Trophoblast cell (in vitro differentiated cells and primary cell): Measurements from ENCODE around the gene ARL6IP6.
A peak's percentile ranks its signal among the peaks of the same experiment; 100 is the strongest.
"Not testable (repeated sequence)": the region's sequence is repeated elsewhere in the genome, so short reads cannot be mapped to it uniquely, and the experiment has no call there.

Source experiments
- DNase-seq, 2 donors: peaks; one replicate each; pipeline ENCODE4 v3.0.0-alpha.2; 2016
- H2AFZ ChIP-seq: 2 replicates; pipeline ENCODE4 v1.6.1; 2013; ENCODE audit warnings: low read length, moderate library complexity, mild to moderate bottlenecking; ENCODE audit not compliant: insufficient read depth, poor library complexity
- H2AK5ac ChIP-seq: 2 replicates; pipeline ENCODE4 v1.6.1; 2013; ENCODE audit warnings: mild to moderate bottlenecking, low read length
- H2BK120ac ChIP-seq: 2 replicates; pipeline ENCODE4 v1.6.1; 2013; ENCODE audit warnings: low read length, mild to moderate bottlenecking, moderate library complexity; ENCODE audit not compliant: insufficient read depth, poor library complexity
- H2BK12ac ChIP-seq: 2 replicates; pipeline ENCODE4 v1.6.1; 2013; ENCODE audit warnings: mild to moderate bottlenecking, low read length, moderate library complexity
- H2BK5ac ChIP-seq: 2 replicates; pipeline ENCODE4 v1.6.1; 2013; ENCODE audit warnings: low read length, low read depth, moderate library complexity, mild to moderate bottlenecking; ENCODE audit not compliant: poor library complexity
- H3K14ac ChIP-seq: 2 replicates; pipeline ENCODE4 v1.6.1; 2013; ENCODE audit warnings: mild to moderate bottlenecking, low read length
- H3K18ac ChIP-seq: 2 replicates; pipeline ENCODE4 v1.6.1; 2013; ENCODE audit warnings: mild to moderate bottlenecking, low read length
- H3K23ac ChIP-seq: 2 replicates; pipeline ENCODE4 v1.6.1; 2013; ENCODE audit warnings: low read length
- H3K27ac ChIP-seq: 2 replicates; pipeline ENCODE4 v1.5.1; 2013; ENCODE audit warnings: low read depth, mild to moderate bottlenecking, inconsistent platforms, low read length, moderate library complexity
- H3K27me3 ChIP-seq: 2 replicates; pipeline ENCODE4 v1.6.1; 2013; ENCODE audit warnings: inconsistent platforms, mild to moderate bottlenecking, low read length, moderate library complexity; ENCODE audit not compliant: insufficient read depth
- H3K36me3 ChIP-seq, 2 experiments: 1 replicate in 1 of 2; 2 replicates in 1 of 2; pipeline ENCODE4 v1.6.1; 2013; ENCODE audit warnings: low read length in 2 of 2, mild to moderate bottlenecking in 2 of 2, moderate library complexity in 1 of 2; ENCODE audit not compliant: insufficient read depth in 2 of 2, control insufficient read depth in 1 of 2
- H3K4ac ChIP-seq: 2 replicates; pipeline ENCODE4 v1.6.1; 2013; ENCODE audit warnings: low read depth, mild to moderate bottlenecking, low read length, moderate library complexity
- H3K4me1 ChIP-seq, 2 experiments: 1 replicate in 1 of 2; 2 replicates in 1 of 2; pipeline ENCODE4 v1.6.1; 2013; ENCODE audit warnings: low read length in 2 of 2, mild to moderate bottlenecking in 2 of 2, moderate library complexity in 1 of 2; ENCODE audit not compliant: insufficient read depth in 2 of 2, control insufficient read depth in 1 of 2
- H3K4me2 ChIP-seq: 2 replicates; pipeline ENCODE4 v1.6.1; 2013; ENCODE audit warnings: inconsistent platforms, mild to moderate bottlenecking, low read length, moderate library complexity
- H3K4me3 ChIP-seq: 2 replicates; pipeline ENCODE4 v1.5.1; 2013; ENCODE audit warnings: mild to moderate bottlenecking, low read depth, low read length, inconsistent platforms
- H3K79me1 ChIP-seq: one replicate; pipeline ENCODE4 v1.6.1; 2013; ENCODE audit warnings: low read length
- H3K79me2 ChIP-seq: 2 replicates; pipeline ENCODE4 v1.6.1; 2013; ENCODE audit warnings: low read length, mild to moderate bottlenecking; ENCODE audit not compliant: control insufficient read depth, insufficient read depth, poor library complexity
- H3K9ac ChIP-seq: 2 replicates; pipeline ENCODE4 v1.6.1; 2013; ENCODE audit warnings: mild to moderate bottlenecking, low read length
- H3K9me3 ChIP-seq: 2 replicates; pipeline ENCODE4 v1.6.1; 2013; ENCODE audit warnings: low read depth, mild to moderate bottlenecking, control low read depth, inconsistent platforms, low read length; ENCODE audit not compliant: insufficient read depth
- H4K12ac ChIP-seq: 2 replicates; pipeline ENCODE4 v1.6.1; 2013; ENCODE audit warnings: low read depth, mild to moderate bottlenecking, low read length, moderate library complexity
- H4K8ac ChIP-seq: 2 replicates; pipeline ENCODE4 v1.6.1; 2013; ENCODE audit warnings: low read depth, mild to moderate bottlenecking, low read length, moderate library complexity
- H4K91ac ChIP-seq: one replicate; pipeline ENCODE4 v1.6.1; 2013; ENCODE audit warnings: low read depth, mild to moderate bottlenecking, low read length, moderate library complexity
- WGBS: extraction: QIAGEN DNeasy Blood & Tissue Kit; methylation state at CpG from one replicate; pipeline ENCODE4 v1.1.7; 2013; ENCODE audit warnings: missing lambda C conversion rate; ENCODE audit not compliant: insufficient read length, insufficient coverage; ENCODE audit errors: extremely low coverage; 5-methylcytosine and 5-hydroxymethylcytosine counted together

The ARL6IP6 gene

GRCh38 chr2:152740743-152741328 is 22.4 kb downstream of the ARL6IP6 start:
- Histone ChIP-seq H3K4me2 (no peak overlapping the region), H2AFZ (no peak overlapping the region), H3K14ac (no peak overlapping the region), H2BK5ac (no peak overlapping the region), H2BK12ac (no peak overlapping the region), H3K9ac (no peak overlapping the region), H4K91ac (no peak overlapping the region), H3K23ac (no peak overlapping the region), H3K9me3 (peaks cover 3% of the 10 kb centered on the region), H3K4me1 (no peaks in the 10 kb centered on the region), H3K79me1 (no peaks in the 10 kb centered on the region), H3K27ac (no peak overlapping the region), H2BK120ac (no peak overlapping the region), H3K79me2 (no peaks in the 10 kb centered on the region), H4K12ac (no peak overlapping the region), H3K36me3 (peaks cover 9 to 20% of the 10 kb centered on the region in 2 experiments), H3K18ac (no peak overlapping the region), H4K8ac (no peak overlapping the region), H2AK5ac (no peak overlapping the region), H3K4me3 (no peak overlapping the region), H3K27me3 (no peaks in the 10 kb centered on the region), H3K4ac (no peak overlapping the region)
- no CpG with 5 or more reads among the region's 2 CpGs for WGBS
- DNase-seq, result peak in 1 of 2 donors; percentile 78

GRCh38 chr2:152743002-152743401 is 24.6 kb downstream of the ARL6IP6 start:
- no peak overlapping the region for H4K8ac ChIP-seq
- H3K23ac ChIP-seq, result no peak overlapping the region
- no peaks in the 10 kb centered on the region for H3K27me3 ChIP-seq
- no CpG with 5 or more reads among the region's 3 CpGs for WGBS
- peaks cover 3% of the 10 kb centered on the region for H3K9me3 ChIP-seq
- peaks cover 0 to 3% of the 10 kb centered on the region in 2 experiments for H3K4me1 ChIP-seq
- no peak overlapping the region for H3K27ac ChIP-seq
- H2AK5ac ChIP-seq, result no peak overlapping the region
- no peak overlapping the region for H4K12ac ChIP-seq
- H2BK5ac ChIP-seq, result no peak overlapping the region
- no peak overlapping the region for H3K4me3 ChIP-seq
- no peak overlapping the region for H3K4ac ChIP-seq
- H3K14ac ChIP-seq, result no peak overlapping the region
- no peaks in the 10 kb centered on the region for H3K79me1 ChIP-seq
- H2BK12ac ChIP-seq, result no peak overlapping the region
- H3K79me2 ChIP-seq, result no peaks in the 10 kb centered on the region
- no peak overlapping the region for H3K18ac ChIP-seq
- peak in 1 of 2 donors; percentile 45 for DNase-seq
- H2AFZ ChIP-seq, result no peak overlapping the region
- H3K36me3 ChIP-seq, result peaks cover 12 to 15% of the 10 kb centered on the region in 2 experiments
- no peak overlapping the region for H2BK120ac ChIP-seq
- H3K9ac ChIP-seq, result no peak overlapping the region
- H3K4me2 ChIP-seq, result no peak overlapping the region
- no peak overlapping the region for H4K91ac ChIP-seq

GRCh38 chr2:152747751-152748150 is 29.3 kb downstream of the ARL6IP6 start:
- DNase-seq, result peak; percentile 64 to 78

DNA sequence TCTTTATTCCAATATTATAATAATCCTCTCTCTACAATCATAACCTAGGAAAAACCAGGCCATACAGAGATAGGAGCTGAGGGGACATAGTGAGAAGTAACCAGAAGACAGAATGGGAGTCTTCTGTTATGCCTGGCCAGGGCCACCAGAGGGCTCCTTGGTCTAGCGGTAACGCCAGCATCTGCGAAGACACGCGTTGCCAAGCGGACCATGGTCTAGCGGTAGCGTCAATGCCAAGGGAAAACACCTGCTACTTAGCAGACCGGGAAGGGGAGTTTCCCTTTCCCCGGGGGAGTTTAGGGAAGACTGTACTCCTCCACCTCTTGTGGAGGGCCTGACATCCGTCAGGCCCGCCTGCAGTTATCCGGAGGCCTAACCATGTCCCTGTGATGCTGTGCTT is 36.6 kb downstream of the ARL6IP6 start:
- Histone ChIP-seq H3K79me2 (no peaks in the 10 kb centered on the region), H3K79me1 (no peaks in the 10 kb centered on the region), H3K27me3 (no peaks in the 10 kb centered on the region), H3K14ac (no peak overlapping the region), H2BK12ac (no peak overlapping the region), H3K27ac (no peak overlapping the region), H3K4me3 (no peak overlapping the region), H3K23ac (no peak overlapping the region), H4K12ac (no peak overlapping the region), H2BK5ac (no peak overlapping the region), H3K9ac (no peak overlapping the region), H4K8ac (no peak overlapping the region), H3K18ac (no peak overlapping the region), H3K9me3 (no peaks in the 10 kb centered on the region), H2AFZ (no peak overlapping the region), H3K36me3 (peaks cover 2 to 6% of the 10 kb centered on the region in 2 experiments), H3K4me1 (peaks cover 0 to 3% of the 10 kb centered on the region in 2 experiments), H3K4ac (no peak overlapping the region), H2BK120ac (no peak overlapping the region), H3K4me2 (no peak overlapping the region), H4K91ac (no peak overlapping the region), H2AK5ac (no peak overlapping the region)
- WGBS, result no CpG with 5 or more reads among the region's 13 CpGs
- peak; percentile 25 to 29 for DNase-seq

More at GRCh38 chr2:152747751-152748150, 29.3 kb downstream of the ARL6IP6 start:
- H4K91ac ChIP-seq, H3K4ac ChIP-seq, H2BK120ac ChIP-seq, H3K79me1 ChIP-seq, H3K9me3 ChIP-seq, H3K27me3 ChIP-seq, H2AFZ ChIP-seq, H3K36me3 ChIP-seq, H2BK5ac ChIP-seq, H3K4me1 ChIP-seq, H3K18ac ChIP-seq, H2BK12ac ChIP-seq, H2AK5ac ChIP-seq, H3K27ac ChIP-seq, H3K79me2 ChIP-seq, H3K4me3 ChIP-seq, H4K12ac ChIP-seq, H3K14ac ChIP-seq, H3K23ac ChIP-seq, H3K4me2 ChIP-seq, H4K8ac ChIP-seq, H3K9ac ChIP-seq: not testable (repeated sequence)
- WGBS, result no CpG with 5 or more reads among the region's 4 CpGs
